Kasumi-1 (cell line): ENCODE measurements around the gene FREM1.
"Not testable (repeated sequence)": the region's sequence is repeated elsewhere in the genome, so short reads cannot be mapped to it uniquely, and the experiment has no call there.

Experiments
- DNase-seq, 2 experiments: peaks; one replicate each; lab custom pipeline; 2025; lab: John Stamatoyannopoulos, UW

FREM1 gene

GRCh38 chr9:14909961-14910805 lies at the start of gene FREM1:
Gene FREM1 (minus strand): TSS chr9:14910428. CDS start chr9:14868977, 41,451 bp downstream.
- DNase-seq, result no peak

GRCh38 chr9:14958989-14959388 lies 48.8 kb upstream of the FREM1 start:
- no peak for DNase-seq

GRCh38 chr9:14957109-14957508 lies 46.9 kb upstream of the FREM1 start:
- no peak for DNase-seq

- no peak for DNase-seq
Observed at GRCh38 chr9:14956208-14956607, 46.0 kb upstream of the FREM1 start.

GRCh38 chr9:14945351-14945750 lies 35.1 kb upstream of the FREM1 start:
- no peak for DNase-seq

GRCh38 chr9:14941501-14942405 lies 31.5 kb upstream of the FREM1 start:
- no peak for DNase-seq

GRCh38 chr9:14939378-14939777 lies 29.1 kb upstream of the FREM1 start:
- no peak for DNase-seq

GRCh38 chr9:14937216-14937615 lies 27.0 kb upstream of the FREM1 start:
- DNase-seq, result no peak

GRCh38 chr9:14936491-14936890 lies 26.3 kb upstream of the FREM1 start:
- no peak for DNase-seq

GRCh38 chr9:14935964-14936363 lies 25.7 kb upstream of the FREM1 start:
- DNase-seq, result no peak

- no peak for DNase-seq
Observed at GRCh38 chr9:14935106-14935751, 25.0 kb upstream of the FREM1 start.

GRCh38 chr9:14932641-14933040 lies 22.4 kb upstream of the FREM1 start:
- no peak for DNase-seq

GRCh38 chr9:14932231-14932630 lies 22.0 kb upstream of the FREM1 start:
- no peak for DNase-seq

- DNase-seq, result no peak
Observed at GRCh38 chr9:14926941-14927624, 16.9 kb upstream of the FREM1 start.

- DNase-seq, result no peak
Observed at GRCh38 chr9:14924230-14925219, 14.3 kb upstream of the FREM1 start.

GRCh38 chr9:14923701-14924100 lies 13.5 kb upstream of the FREM1 start:
- no peak for DNase-seq

- not testable (repeated sequence) for DNase-seq
Observed at GRCh38 chr9:14920805-14921204, 10.6 kb upstream of the FREM1 start.

GRCh38 chr9:14913366-14913765 lies 3.1 kb upstream of the FREM1 start:
- DNase-seq, result no peak

GRCh38 chr9:14912859-14913258 lies 2.6 kb upstream of the FREM1 start:
- no peak for DNase-seq

GRCh38 chr9:14911046-14911445 lies 818 bp upstream of the FREM1 start:
- no peak for DNase-seq

- DNase-seq, result no peak
Observed at GRCh38 chr9:14909601-14909960, 647 bp downstream of the FREM1 start.
